WTC11 (cell line): ENCODE measurements around the gene ALK. TPM values are rescaled to one million over a fixed set of nuclear protein-coding genes. Genes with fewer than 3 reads are reported as not detected.

Experiments used
- ATAC-seq: fragments of 200-7000 bp; cut with Tn5 transposase; 2 replicates; pipeline ENCODE4 v1.10.0; 2021; ENCODE audit warnings: mild to moderate bottlenecking, moderate library complexity
- CTCF ChIA-PET: fragments of 300-600 bp; sonication (Branson Sonifier 250); formaldehyde crosslinking; loops from one replicate; lab custom pipeline; 2021; ENCODE audit warnings: antibody characterized with exemption; lab: Charles Lee
- POLR2A ChIA-PET: fragments of 350-600 bp; sonication (Branson Sonifier 250); formaldehyde crosslinking; loops from one replicate; lab custom pipeline; 2021; ENCODE audit warnings: antibody characterized with exemption; lab: Charles Lee
- DNase-seq: peaks from one replicate; pipeline ENCODE4 v3.0.0; 2021; ENCODE audit warnings: low spot score
- H3K27ac Mint-ChIP-seq: 2 replicates; pipeline ENCODE4 v1.8.0; 2021; ENCODE audit warnings: mixed read lengths
- H3K27me3 Mint-ChIP-seq: 2 replicates; pipeline ENCODE4 v1.8.0; 2021; ENCODE audit warnings: low read depth, mild to moderate bottlenecking, moderate library complexity, mixed read lengths
- H3K36me3 Mint-ChIP-seq: 2 replicates; pipeline ENCODE4 v1.8.0; 2021; ENCODE audit warnings: mixed read lengths
- H3K4me1 Mint-ChIP-seq: 2 replicates; pipeline ENCODE4 v1.8.0; 2022; ENCODE audit warnings: mixed read lengths
- H3K4me3 Mint-ChIP-seq: 2 replicates; pipeline ENCODE4 v1.8.0; 2021; ENCODE audit warnings: mild to moderate bottlenecking, moderate library complexity, mixed read lengths
- H3K9me3 Mint-ChIP-seq: 2 replicates; pipeline ENCODE4 v1.8.0; 2021; ENCODE audit warnings: mixed read lengths
- ELF4 ChIP-seq: sonication (generic); formaldehyde crosslinking; IDR thresholded peaks from 2 replicates; pipeline ENCODE4 v1.8.1; 2022; ENCODE audit warnings: low read depth, mild to moderate bottlenecking, moderate library complexity, missing genetic modification reagents
- EMX1 ChIP-seq: fragments of 250-450 bp; sonication (Bioruptor Pico); IDR thresholded peaks from 2 replicates; pipeline ENCODE4 v1.8.0; 2021; ENCODE audit warnings: mild to moderate bottlenecking
- ESRRA ChIP-seq: sonication (generic); formaldehyde crosslinking; IDR thresholded peaks from 2 replicates; pipeline ENCODE4 v1.8.1; 2022; ENCODE audit warnings: mild to moderate bottlenecking, missing genetic modification reagents, borderline replicate concordance
- ETV6 ChIP-seq: sonication (generic); formaldehyde crosslinking; IDR thresholded peaks from 2 replicates; pipeline ENCODE4 v1.8.1; 2022; ENCODE audit warnings: mild to moderate bottlenecking, missing genetic modification reagents
- GRHL2 ChIP-seq: fragments of 250-450 bp; sonication (Bioruptor Pico); IDR thresholded peaks from 2 replicates; pipeline ENCODE4 v1.8.0; 2022; ENCODE audit warnings: mild to moderate bottlenecking, moderate library complexity; ENCODE audit not compliant: insufficient replicate concordance, severe bottlenecking
- HMGA2 ChIP-seq: fragments of 250-450 bp; sonication (Bioruptor Pico); IDR thresholded peaks from 2 replicates; pipeline ENCODE4 v1.4.0; 2021; ENCODE audit warnings: mild to moderate bottlenecking, moderate library complexity
- JAZF1 ChIP-seq: fragments of 250-450 bp; sonication (Bioruptor Pico); IDR thresholded peaks from 2 replicates; pipeline ENCODE4 v1.9.0; 2021; ENCODE audit warnings: moderate library complexity, mild to moderate bottlenecking, inconsistent platforms
- NFE2L1 ChIP-seq: sonication (generic); formaldehyde crosslinking; IDR thresholded peaks from 2 replicates; pipeline ENCODE4 v1.8.1; 2023; ENCODE audit warnings: missing genetic modification reagents
- PRRX2 ChIP-seq: fragments of 250-450 bp; sonication (Bioruptor Pico); IDR thresholded peaks from 2 replicates; pipeline ENCODE4 v1.8.0; 2021; ENCODE audit warnings: mild to moderate bottlenecking
- SP1 ChIP-seq: sonication (generic); formaldehyde crosslinking; conservative IDR thresholded peaks from 2 replicates; pipeline ENCODE4 v1.8.1; 2022; ENCODE audit warnings: missing genetic modification reagents
- ZNF263 ChIP-seq: sonication (generic); formaldehyde crosslinking; IDR thresholded peaks from 2 replicates; pipeline ENCODE4 v1.8.1; 2022; ENCODE audit warnings: low read depth, mild to moderate bottlenecking, moderate library complexity, missing genetic modification reagents
- ZNF423 ChIP-seq: fragments of 250-450 bp; sonication (Bioruptor Pico); IDR thresholded peaks from 2 replicates; pipeline ENCODE4 v2.1.2; 2022; ENCODE audit warnings: mild to moderate bottlenecking, moderate library complexity
- total RNA-seq: library from RNA; stranded (reverse); gene quantifications from 3 replicates; pipeline ENCODE4 v1.2.3, GENCODE V29; 2021
- TF ChIP-seq, protein P1 (sequence below): sonication (generic); formaldehyde crosslinking; conservative IDR thresholded peaks from 2 replicates; pipeline ENCODE4 v1.8.1; 2023; ENCODE audit warnings: mild to moderate bottlenecking, low read depth, missing genetic modification reagents, moderate library complexity
- TF ChIP-seq, protein P2 (sequence below): fragments of 250-450 bp; sonication (Bioruptor Pico); IDR thresholded peaks from 2 replicates; pipeline ENCODE4 v2.1.2; 2022; ENCODE audit warnings: mild to moderate bottlenecking, moderate library complexity
- TF ChIP-seq, protein P3 (sequence below): sonication (generic); formaldehyde crosslinking; IDR thresholded peaks from 2 replicates; pipeline ENCODE4 v1.8.1; 2022; ENCODE audit warnings: missing genetic modification reagents, borderline replicate concordance
- TF ChIP-seq, protein P4 (sequence below): sonication (generic); formaldehyde crosslinking; IDR thresholded peaks from 2 replicates; pipeline ENCODE4 v1.8.1; 2023; ENCODE audit warnings: mild to moderate bottlenecking, missing genetic modification reagents, moderate library complexity
- TF ChIP-seq, protein P5 (sequence below): sonication (generic); formaldehyde crosslinking; IDR thresholded peaks from 2 replicates; pipeline ENCODE4 v1.8.0; 2022; ENCODE audit warnings: mild to moderate bottlenecking, missing genetic modification reagents
- TF ChIP-seq, protein P6 (sequence below): sonication (generic); formaldehyde crosslinking; IDR thresholded peaks from 2 replicates; pipeline ENCODE4 v1.8.1; 2022; ENCODE audit warnings: mild to moderate bottlenecking, moderate library complexity, missing genetic modification reagents
- TF ChIP-seq, protein P7 (sequence below): sonication (generic); formaldehyde crosslinking; IDR thresholded peaks from 2 replicates; pipeline ENCODE4 v1.8.1; 2023; ENCODE audit warnings: mild to moderate bottlenecking, missing genetic modification reagents, moderate library complexity
- TF ChIP-seq, protein P8 (sequence below): sonication (generic); formaldehyde crosslinking; IDR thresholded peaks from 2 replicates; pipeline ENCODE4 v1.8.1; 2022; ENCODE audit warnings: low read depth, missing genetic modification reagents, borderline replicate concordance

ALK gene
- total RNA-seq, 1 experiment from 2014 or later = not detected

DNA sequence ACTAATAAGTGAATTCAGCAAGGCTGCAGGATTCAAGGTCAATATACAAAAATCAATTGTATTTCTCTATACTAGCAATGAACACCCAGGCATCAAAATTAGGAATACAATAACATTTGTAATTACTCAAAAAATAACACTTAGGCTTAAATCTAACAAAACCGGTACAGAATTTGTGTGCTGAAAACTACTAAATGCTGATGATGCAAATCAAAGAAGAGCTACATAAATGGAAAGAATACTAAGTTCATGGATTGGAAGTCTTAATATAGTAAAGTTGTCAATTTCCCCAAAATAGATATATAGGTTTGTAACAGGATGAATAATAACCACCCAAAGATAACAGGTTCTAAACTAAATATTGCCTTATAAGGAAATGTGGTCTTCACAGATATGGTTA lies 286.5 kb downstream of the ALK start:
- DNase-seq (no peak), ATAC-seq (no peak)
- Mint-ChIP-seq H3K4me1 (no peaks in the 10 kb centered on the region), H3K27me3 (no peaks in the 10 kb centered on the region; the same call in 1 of the 2 replicates), H3K27ac (no peak overlapping the region), H3K9me3 (peaks cover 8% of the 10 kb centered on the region; the same call in 1 of the 2 replicates), H3K36me3 (no peaks in the 10 kb centered on the region), H3K4me3 (no peak overlapping the region)
- TF ChIP-seq PRRX2 (CRISPR knock-in tag) (no peak), ZNF423 (CRISPR knock-in tag) (no peak), HMGA2 (CRISPR knock-in tag) (no peak), SP1 (no peak), EMX1 (CRISPR knock-in tag) (no peak), ZNF263 (CRISPR knock-in tag) (no peak), GRHL2 (CRISPR knock-in tag) (no peak), JAZF1 (CRISPR knock-in tag) (no peak), ELF4 (CRISPR knock-in tag) (no peak), NFE2L1 (CRISPR knock-in tag) (no peak), ETV6 (no peak), ESRRA (no peak)
- TF ChIP-seq, protein P1, sequence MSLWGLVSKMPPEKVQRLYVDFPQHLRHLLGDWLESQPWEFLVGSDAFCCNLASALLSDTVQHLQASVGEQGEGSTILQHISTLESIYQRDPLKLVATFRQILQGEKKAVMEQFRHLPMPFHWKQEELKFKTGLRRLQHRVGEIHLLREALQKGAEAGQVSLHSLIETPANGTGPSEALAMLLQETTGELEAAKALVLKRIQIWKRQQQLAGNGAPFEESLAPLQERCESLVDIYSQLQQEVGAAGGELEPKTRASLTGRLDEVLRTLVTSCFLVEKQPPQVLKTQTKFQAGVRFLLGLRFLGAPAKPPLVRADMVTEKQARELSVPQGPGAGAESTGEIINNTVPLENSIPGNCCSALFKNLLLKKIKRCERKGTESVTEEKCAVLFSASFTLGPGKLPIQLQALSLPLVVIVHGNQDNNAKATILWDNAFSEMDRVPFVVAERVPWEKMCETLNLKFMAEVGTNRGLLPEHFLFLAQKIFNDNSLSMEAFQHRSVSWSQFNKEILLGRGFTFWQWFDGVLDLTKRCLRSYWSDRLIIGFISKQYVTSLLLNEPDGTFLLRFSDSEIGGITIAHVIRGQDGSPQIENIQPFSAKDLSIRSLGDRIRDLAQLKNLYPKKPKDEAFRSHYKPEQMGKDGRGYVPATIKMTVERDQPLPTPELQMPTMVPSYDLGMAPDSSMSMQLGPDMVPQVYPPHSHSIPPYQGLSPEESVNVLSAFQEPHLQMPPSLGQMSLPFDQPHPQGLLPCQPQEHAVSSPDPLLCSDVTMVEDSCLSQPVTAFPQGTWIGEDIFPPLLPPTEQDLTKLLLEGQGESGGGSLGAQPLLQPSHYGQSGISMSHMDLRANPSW (CRISPR knock-in tag) = no peak
- TF ChIP-seq, protein P2, sequence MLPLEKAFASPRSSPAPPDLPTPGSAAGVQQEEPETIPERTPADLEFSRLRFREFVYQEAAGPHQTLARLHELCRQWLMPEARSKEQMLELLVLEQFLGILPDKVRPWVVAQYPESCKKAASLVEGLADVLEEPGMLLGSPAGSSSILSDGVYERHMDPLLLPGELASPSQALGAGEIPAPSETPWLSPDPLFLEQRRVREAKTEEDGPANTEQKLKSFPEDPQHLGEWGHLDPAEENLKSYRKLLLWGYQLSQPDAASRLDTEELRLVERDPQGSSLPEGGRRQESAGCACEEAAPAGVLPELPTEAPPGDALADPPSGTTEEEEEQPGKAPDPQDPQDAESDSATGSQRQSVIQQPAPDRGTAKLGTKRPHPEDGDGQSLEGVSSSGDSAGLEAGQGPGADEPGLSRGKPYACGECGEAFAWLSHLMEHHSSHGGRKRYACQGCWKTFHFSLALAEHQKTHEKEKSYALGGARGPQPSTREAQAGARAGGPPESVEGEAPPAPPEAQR (CRISPR knock-in tag) = no peak
- TF ChIP-seq, protein P3, sequence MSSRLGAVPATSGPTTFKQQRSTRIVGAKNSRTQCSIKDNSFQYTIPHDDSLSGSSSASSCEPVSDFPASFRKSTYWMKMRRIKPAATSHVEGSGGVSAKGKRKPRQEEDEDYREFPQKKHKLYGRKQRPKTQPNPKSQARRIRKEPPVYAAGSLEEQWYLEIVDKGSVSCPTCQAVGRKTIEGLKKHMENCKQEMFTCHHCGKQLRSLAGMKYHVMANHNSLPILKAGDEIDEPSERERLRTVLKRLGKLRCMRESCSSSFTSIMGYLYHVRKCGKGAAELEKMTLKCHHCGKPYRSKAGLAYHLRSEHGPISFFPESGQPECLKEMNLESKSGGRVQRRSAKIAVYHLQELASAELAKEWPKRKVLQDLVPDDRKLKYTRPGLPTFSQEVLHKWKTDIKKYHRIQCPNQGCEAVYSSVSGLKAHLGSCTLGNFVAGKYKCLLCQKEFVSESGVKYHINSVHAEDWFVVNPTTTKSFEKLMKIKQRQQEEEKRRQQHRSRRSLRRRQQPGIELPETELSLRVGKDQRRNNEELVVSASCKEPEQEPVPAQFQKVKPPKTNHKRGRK (CRISPR knock-in tag) = no peak
- TF ChIP-seq, protein P4, sequence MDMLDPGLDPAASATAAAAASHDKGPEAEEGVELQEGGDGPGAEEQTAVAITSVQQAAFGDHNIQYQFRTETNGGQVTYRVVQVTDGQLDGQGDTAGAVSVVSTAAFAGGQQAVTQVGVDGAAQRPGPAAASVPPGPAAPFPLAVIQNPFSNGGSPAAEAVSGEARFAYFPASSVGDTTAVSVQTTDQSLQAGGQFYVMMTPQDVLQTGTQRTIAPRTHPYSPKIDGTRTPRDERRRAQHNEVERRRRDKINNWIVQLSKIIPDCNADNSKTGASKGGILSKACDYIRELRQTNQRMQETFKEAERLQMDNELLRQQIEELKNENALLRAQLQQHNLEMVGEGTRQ (CRISPR knock-in tag) = no peak
- TF ChIP-seq, protein P5, sequence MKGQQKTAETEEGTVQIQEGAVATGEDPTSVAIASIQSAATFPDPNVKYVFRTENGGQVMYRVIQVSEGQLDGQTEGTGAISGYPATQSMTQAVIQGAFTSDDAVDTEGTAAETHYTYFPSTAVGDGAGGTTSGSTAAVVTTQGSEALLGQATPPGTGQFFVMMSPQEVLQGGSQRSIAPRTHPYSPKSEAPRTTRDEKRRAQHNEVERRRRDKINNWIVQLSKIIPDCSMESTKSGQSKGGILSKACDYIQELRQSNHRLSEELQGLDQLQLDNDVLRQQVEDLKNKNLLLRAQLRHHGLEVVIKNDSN (CRISPR knock-in tag) = no peak
- TF ChIP-seq, protein P6, sequence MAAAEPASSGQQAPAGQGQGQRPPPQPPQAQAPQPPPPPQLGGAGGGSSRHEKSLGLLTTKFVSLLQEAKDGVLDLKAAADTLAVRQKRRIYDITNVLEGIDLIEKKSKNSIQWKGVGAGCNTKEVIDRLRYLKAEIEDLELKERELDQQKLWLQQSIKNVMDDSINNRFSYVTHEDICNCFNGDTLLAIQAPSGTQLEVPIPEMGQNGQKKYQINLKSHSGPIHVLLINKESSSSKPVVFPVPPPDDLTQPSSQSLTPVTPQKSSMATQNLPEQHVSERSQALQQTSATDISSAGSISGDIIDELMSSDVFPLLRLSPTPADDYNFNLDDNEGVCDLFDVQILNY (CRISPR knock-in tag) = no peak
- TF ChIP-seq, protein P7, sequence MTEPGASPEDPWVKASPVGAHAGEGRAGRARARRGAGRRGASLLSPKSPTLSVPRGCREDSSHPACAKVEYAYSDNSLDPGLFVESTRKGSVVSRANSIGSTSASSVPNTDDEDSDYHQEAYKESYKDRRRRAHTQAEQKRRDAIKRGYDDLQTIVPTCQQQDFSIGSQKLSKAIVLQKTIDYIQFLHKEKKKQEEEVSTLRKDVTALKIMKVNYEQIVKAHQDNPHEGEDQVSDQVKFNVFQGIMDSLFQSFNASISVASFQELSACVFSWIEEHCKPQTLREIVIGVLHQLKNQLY = no peak
- TF ChIP-seq, protein P8, sequence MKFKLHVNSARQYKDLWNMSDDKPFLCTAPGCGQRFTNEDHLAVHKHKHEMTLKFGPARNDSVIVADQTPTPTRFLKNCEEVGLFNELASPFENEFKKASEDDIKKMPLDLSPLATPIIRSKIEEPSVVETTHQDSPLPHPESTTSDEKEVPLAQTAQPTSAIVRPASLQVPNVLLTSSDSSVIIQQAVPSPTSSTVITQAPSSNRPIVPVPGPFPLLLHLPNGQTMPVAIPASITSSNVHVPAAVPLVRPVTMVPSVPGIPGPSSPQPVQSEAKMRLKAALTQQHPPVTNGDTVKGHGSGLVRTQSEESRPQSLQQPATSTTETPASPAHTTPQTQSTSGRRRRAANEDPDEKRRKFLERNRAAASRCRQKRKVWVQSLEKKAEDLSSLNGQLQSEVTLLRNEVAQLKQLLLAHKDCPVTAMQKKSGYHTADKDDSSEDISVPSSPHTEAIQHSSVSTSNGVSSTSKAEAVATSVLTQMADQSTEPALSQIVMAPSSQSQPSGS (CRISPR knock-in tag) = no peak
- POLR2A ChIA-PET = no interaction called here
- CTCF ChIA-PET = no interaction called here
